CD8-positive, alpha-beta memory T cell (primary cell): ENCODE results near the gene SFI1. TPM values are rescaled to one million over a fixed set of nuclear protein-coding genes. Genes with fewer than 3 reads are reported as not detected.
"Not testable (repeated sequence)": the region's sequence is repeated elsewhere in the genome, so short reads cannot be mapped to it uniquely, and the experiment has no call there.

ENCODE experiments used
- CTCF ChIA-PET: fragments of 350-600 bp; sonication (Branson Sonifier 250); formaldehyde crosslinking; loops from one replicate; lab custom pipeline; 2021; ENCODE audit warnings: antibody characterized with exemption; lab: Charles Lee
- POLR2A ChIA-PET: fragments of 350-600 bp; sonication (Branson Sonifier 250); formaldehyde crosslinking; loops from one replicate; lab custom pipeline; 2021; ENCODE audit warnings: antibody characterized with exemption; lab: Charles Lee
- DNase-seq, 5 donors: peaks; one replicate each; pipeline versions ENCODE4 v3.0.0 to v3.0.0-alpha.2; 2020 to 2022; ENCODE audit warnings: mixed read lengths in 1 of 5
- H3K27ac ChIP-seq: one replicate; pipeline ENCODE4 v1.7.0; 2013; ENCODE audit warnings: low read depth, mild to moderate bottlenecking, low read length, moderate library complexity
- H3K27me3 ChIP-seq: 2 replicates; pipeline ENCODE4 v1.7.0; 2013; ENCODE audit warnings: low read length, mild to moderate bottlenecking; ENCODE audit not compliant: insufficient read depth, poor library complexity, severe bottlenecking
- H3K36me3 ChIP-seq: 2 replicates; pipeline ENCODE4 v1.7.0; 2013; ENCODE audit warnings: mild to moderate bottlenecking, low read length, moderate library complexity; ENCODE audit not compliant: insufficient read depth
- H3K4me1 ChIP-seq: 2 replicates; pipeline ENCODE4 v1.7.0; 2013; ENCODE audit warnings: mild to moderate bottlenecking, low read length, moderate library complexity; ENCODE audit not compliant: insufficient read depth
- H3K4me3 ChIP-seq: 2 replicates; pipeline ENCODE4 v1.7.0; 2013; ENCODE audit warnings: mild to moderate bottlenecking, low read length
- H3K9me3 ChIP-seq: 2 replicates; pipeline ENCODE4 v1.7.0; 2013; ENCODE audit warnings: mild to moderate bottlenecking, low read length
- H3K27ac Mint-ChIP-seq, 8 donors: one replicate each; pipeline ENCODE4 v1.8.0; 2020 to 2021; ENCODE audit warnings: mixed read lengths in 8 of 8, mild to moderate bottlenecking in 6 of 8, inconsistent platforms in 3 of 8, moderate library complexity in 3 of 8
- H3K27me3 Mint-ChIP-seq, 2 donors: one replicate each; pipeline ENCODE4 v1.8.0; 2020 to 2021; ENCODE audit warnings: mixed read lengths in 2 of 2, mild to moderate bottlenecking in 1 of 2, moderate library complexity in 1 of 2
- H3K36me3 Mint-ChIP-seq, 3 donors: one replicate each; pipeline ENCODE4 v1.8.0; 2020 to 2021; ENCODE audit warnings: mixed read lengths in 3 of 3, inconsistent platforms in 1 of 3, mild to moderate bottlenecking in 1 of 3
- H3K4me1 Mint-ChIP-seq, 3 donors: one replicate each; pipeline ENCODE4 v1.8.0; 2020 to 2021; ENCODE audit warnings: mixed read lengths in 3 of 3, inconsistent platforms in 1 of 3, mild to moderate bottlenecking in 1 of 3
- H3K4me3 Mint-ChIP-seq, 7 donors: one replicate each; pipeline ENCODE4 v1.8.0; 2020 to 2021; ENCODE audit warnings: mixed read lengths in 7 of 7, mild to moderate bottlenecking in 6 of 7, moderate library complexity in 4 of 7, inconsistent platforms in 2 of 7
- H3K9me3 Mint-ChIP-seq, 5 donors: one replicate each; pipeline ENCODE4 v1.8.0; 2020 to 2022; ENCODE audit warnings: mixed read lengths in 5 of 5, mild to moderate bottlenecking in 3 of 5, moderate library complexity in 2 of 5, inconsistent platforms in 1 of 5
- polyA plus RNA-seq: library from polyadenylated mRNA; unstranded; fragments of 300-500 nt; fragmentation: Illumina TruSeq; gene quantifications from one replicate; pipeline ENCODE4 v1.2.3, GENCODE V29; 2021
- total RNA-seq, 2 experiments: library from RNA; stranded (reverse); gene quantifications; one replicate each; pipeline ENCODE4 v1.2.3, GENCODE V29; 2021

The SFI1 gene
- total and polyA plus RNA-seq, 3 experiments from 2014 or later: 34.8 to 129 (median 119) TPM

- H3K9me3 ChIP-seq: no peaks in the 10 kb centered on the region
- Mint-ChIP-seq H3K27me3 (peaks cover 0 to 4% of the 10 kb centered on the region in 2 donors), H3K4me3 (peak overlapping the region in 2 of 7 donors; percentile 55 to 76), H3K9me3 (no peaks in the 10 kb centered on the region), H3K36me3 (peaks cover 0 to 25% (median 0%) of the 10 kb centered on the region in 3 donors), H3K27ac (peak overlapping the region in 6 of 8 donors; percentile 43 to 95 (median 70)), H3K4me1 (peaks cover 37 to 47% (median 43%) of the 10 kb centered on the region in 3 donors)
- H3K4me1 ChIP-seq: peaks cover 42% of the 10 kb centered on the region
- no peak for DNase-seq
- no peak overlapping the region for H3K27ac ChIP-seq
- POLR2A ChIA-PET: no interaction called here
- H3K36me3 ChIP-seq: no peaks in the 10 kb centered on the region
- H3K27me3 ChIP-seq: no peaks in the 10 kb centered on the region
- no peak overlapping the region for H3K4me3 ChIP-seq
- CTCF ChIA-PET: interaction anchor here (1.2 to 1.4 kb wide), 2 partner anchors 39 to 170 kb away, joined by 3 to 5 read pairs; partner anchors contain the start of gene PISD
These were observed 4.2 kb upstream of the SFI1 start for GRCh38 chr22:31492151-31492550.

GRCh38 chr22:31493355-31493754 is 3.0 kb upstream of the SFI1 start:
- Mint-ChIP-seq H3K4me3 (peak overlapping the region in 3 of 7 donors; percentile 0 to 61 (median 29)), H3K36me3 (peaks cover 0 to 27% (median 0%) of the 10 kb centered on the region in 3 donors), H3K4me1 (peaks cover 39 to 49% (median 48%) of the 10 kb centered on the region in 3 donors), H3K27ac (peak overlapping the region in 6 of 8 donors; percentile 24 to 78 (median 48))
- DNase-seq, POLR2A ChIA-PET, H3K9me3 Mint-ChIP-seq, H3K9me3 ChIP-seq, H3K36me3 ChIP-seq, H3K27ac ChIP-seq, H3K27me3 Mint-ChIP-seq, H3K27me3 ChIP-seq, H3K4me3 ChIP-seq, CTCF ChIA-PET: not testable (repeated sequence)
- peaks cover 44% of the 10 kb centered on the region for H3K4me1 ChIP-seq

- H3K4me1 Mint-ChIP-seq: peaks cover 41 to 52% (median 52%) of the 10 kb centered on the region in 3 donors
- DNase-seq: no peak
- H3K27ac ChIP-seq: peak overlapping the region; percentile 84
- H3K4me3 ChIP-seq: peak overlapping the region; percentile 84
- ChIA-PET CTCF (interaction anchor here (1.1 kb wide), 1 partner anchor 135 kb away, joined by 4 read pairs; no protein-coding TSS in a partner anchor), POLR2A (interaction anchor here (0.7 kb wide), 1 partner anchor 135 kb away, joined by 3 read pairs; no protein-coding TSS in a partner anchor)
- H3K4me3 Mint-ChIP-seq: peak overlapping the region; percentile 85 to 98 (median 97)
- H3K27me3 Mint-ChIP-seq: peaks cover 0 to 4% of the 10 kb centered on the region in 2 donors
- H3K9me3 Mint-ChIP-seq: no peaks in the 10 kb centered on the region
- peaks cover 0 to 26% (median 0%) of the 10 kb centered on the region in 3 donors for H3K36me3 Mint-ChIP-seq
- H3K36me3 ChIP-seq: no peaks in the 10 kb centered on the region
- no peaks in the 10 kb centered on the region for H3K9me3 ChIP-seq
- H3K27me3 ChIP-seq: no peaks in the 10 kb centered on the region
- H3K27ac Mint-ChIP-seq: peak overlapping the region in 7 of 8 donors; percentile 88 to 96 (median 95)
- H3K4me1 ChIP-seq: peaks cover 46% of the 10 kb centered on the region
These were observed 993 bp upstream of the SFI1 start for GRCh38 chr22:31495343-31495742.

GRCh38 chr22:31496735-31497146 is 405 bp downstream of the SFI1 start:
- Histone ChIP-seq H3K36me3 (peaks cover 4% of the 10 kb centered on the region), H3K9me3 (no peaks in the 10 kb centered on the region), H3K27me3 (no peaks in the 10 kb centered on the region), H3K4me1 (peaks cover 39% of the 10 kb centered on the region), H3K27ac (peak overlapping the region; percentile 84), H3K4me3 (peak overlapping the region; percentile 84)
- Mint-ChIP-seq H3K4me3 (peak overlapping the region; percentile 85 to 98 (median 97)), H3K27me3 (peaks cover 0 to 4% of the 10 kb centered on the region in 2 donors), H3K36me3 (peaks cover 0 to 33% (median 0%) of the 10 kb centered on the region in 3 donors), H3K4me1 (peaks cover 30 to 49% (median 44%) of the 10 kb centered on the region in 3 donors), H3K9me3 (no peaks in the 10 kb centered on the region), H3K27ac (peak overlapping the region; percentile 88 to 99 (median 95))
- ChIA-PET POLR2A (interaction anchor here (1.0 kb wide), 1 partner anchor 150 kb away, joined by 3 read pairs; no protein-coding TSS in a partner anchor), CTCF (interaction anchor here (1.1 kb wide), 1 partner anchor 134 kb away, joined by 4 read pairs; no protein-coding TSS in a partner anchor)
- peak in 3 of 5 donors; percentile 32 to 63 (median 35) for DNase-seq

GRCh38 chr22:31497148-31497938 is 1.0 kb downstream of the SFI1 start:
- CTCF ChIA-PET: interaction anchor here (0.6 to 1.0 kb wide), 2 partner anchors 18 to 100 kb away, joined by 3 read pairs; no protein-coding TSS in a partner anchor
- Mint-ChIP-seq H3K36me3 (peaks cover 0 to 37% (median 0%) of the 10 kb centered on the region in 3 donors), H3K4me3 (peak overlapping the region; percentile 85 to 98 (median 97)), H3K9me3 (no peaks in the 10 kb centered on the region), H3K27me3 (peaks cover 0 to 4% of the 10 kb centered on the region in 2 donors), H3K4me1 (peaks cover 33 to 55% (median 46%) of the 10 kb centered on the region in 3 donors), H3K27ac (peak overlapping the region; percentile 88 to 99 (median 95))
- peak in 4 of 5 donors; percentile 6 to 81 (median 59) for DNase-seq
- Histone ChIP-seq H3K27me3 (no peaks in the 10 kb centered on the region), H3K36me3 (peaks cover 8% of the 10 kb centered on the region), H3K4me1 (peaks cover 41% of the 10 kb centered on the region), H3K4me3 (peak overlapping the region; percentile 84), H3K9me3 (no peaks in the 10 kb centered on the region), H3K27ac (peak overlapping the region; percentile 84)
- POLR2A ChIA-PET: no interaction called here

- Mint-ChIP-seq H3K4me1 (peaks cover 46 to 77% (median 73%) of the 10 kb centered on the region in 3 donors), H3K27me3 (no peaks in the 10 kb centered on the region), H3K4me3 (peak overlapping the region in 6 of 7 donors; percentile 24 to 69 (median 40)), H3K9me3 (no peaks in the 10 kb centered on the region), H3K27ac (peak overlapping the region in 7 of 8 donors; percentile 18 to 83 (median 70)), H3K36me3 (peaks cover 0 to 55% (median 4%) of the 10 kb centered on the region in 3 donors)
- DNase-seq: no peak
- CTCF ChIA-PET: no interaction called here
- peaks cover 49% of the 10 kb centered on the region for H3K4me1 ChIP-seq
- no peaks in the 10 kb centered on the region for H3K9me3 ChIP-seq
- H3K27me3 ChIP-seq: no peaks in the 10 kb centered on the region
- POLR2A ChIA-PET: no interaction called here
- no peak overlapping the region for H3K4me3 ChIP-seq
- H3K27ac ChIP-seq: no peak overlapping the region
- H3K36me3 ChIP-seq: peaks cover 12% of the 10 kb centered on the region
These were observed 5.4 kb downstream of the SFI1 start for GRCh38 chr22:31501738-31502137.

GRCh38 chr22:31503211-31503964 is 7.1 kb downstream of the SFI1 start:
- peaks cover 4 to 56% (median 13%) of the 10 kb centered on the region in 3 donors for H3K36me3 Mint-ChIP-seq
- H3K9me3 ChIP-seq: no peaks in the 10 kb centered on the region
- ChIA-PET POLR2A (interaction anchor here (0.7 kb wide), 1 partner anchor 225 kb away, joined by 5 read pairs; no protein-coding TSS in a partner anchor), CTCF (no interaction called here)
- no peak overlapping the region for H3K4me3 ChIP-seq
- no peak for DNase-seq
- peaks cover 44 to 78% (median 71%) of the 10 kb centered on the region in 3 donors for H3K4me1 Mint-ChIP-seq
- H3K36me3 ChIP-seq: peaks cover 12% of the 10 kb centered on the region
- peaks cover 41% of the 10 kb centered on the region for H3K4me1 ChIP-seq
- no peak overlapping the region for H3K27ac ChIP-seq
- H3K27me3 ChIP-seq: no peaks in the 10 kb centered on the region
- H3K27ac Mint-ChIP-seq: peak overlapping the region in 4 of 8 donors; percentile 6 to 86 (median 60)
- no peaks in the 10 kb centered on the region for H3K9me3 Mint-ChIP-seq
- H3K4me3 Mint-ChIP-seq: peak overlapping the region in 1 of 7 donors; percentile 73
- no peaks in the 10 kb centered on the region for H3K27me3 Mint-ChIP-seq
